Liver (tissue), 9 donors: ENCODE measurements around the gene DCLK2. TPM values are rescaled to one million over a fixed set of nuclear protein-coding genes. Genes with fewer than 3 reads are reported as not detected.

Source experiments
- DNase-seq: peaks from one replicate; pipeline ENCODE4 v3.0.0-alpha.2; 2017; ENCODE audit warnings: low spot score
- H3K27ac ChIP-seq, 2 donors: one replicate each; pipeline ENCODE4 v1.7.0; 2013; ENCODE audit warnings: inconsistent platforms in 2 of 2, low read length in 2 of 2, control low read depth in 1 of 2, low read depth in 1 of 2, mild to moderate bottlenecking in 1 of 2
- H3K27me3 ChIP-seq, 4 donors: one replicate each; pipeline versions ENCODE4 v1.6.1 to v1.7.0; 2013; ENCODE audit warnings: low read length in 3 of 4, inconsistent platforms in 1 of 4, mild to moderate bottlenecking in 1 of 4, moderate library complexity in 1 of 4; ENCODE audit not compliant: control insufficient read depth in 4 of 4, insufficient read depth in 4 of 4
- H3K36me3 ChIP-seq, 4 donors: one replicate each; pipeline versions ENCODE4 v1.6.1 to v1.7.0; 2013; ENCODE audit warnings: low read length in 3 of 4, mild to moderate bottlenecking in 3 of 4, low read depth in 1 of 4, moderate library complexity in 1 of 4; ENCODE audit not compliant: control insufficient read depth in 4 of 4, insufficient read depth in 3 of 4
- H3K4me1 ChIP-seq, 4 donors: one replicate each; pipeline versions ENCODE4 v1.6.1 to v1.7.0; 2013; ENCODE audit warnings: low read length in 3 of 4, mild to moderate bottlenecking in 3 of 4, moderate library complexity in 1 of 4; ENCODE audit not compliant: control insufficient read depth in 4 of 4, insufficient read depth in 4 of 4
- H3K4me3 ChIP-seq, 3 donors: one replicate each; pipeline versions ENCODE4 v1.6.1 to v1.7.0; 2013; ENCODE audit warnings: low read length in 3 of 3, control low read depth in 1 of 3, low read depth in 1 of 3, mild to moderate bottlenecking in 1 of 3
- H3K9ac ChIP-seq, 2 donors: one replicate each; pipeline ENCODE4 v1.7.0; 2013; ENCODE audit warnings: low read length in 2 of 2, mild to moderate bottlenecking in 2 of 2, moderate library complexity in 2 of 2, control low read depth in 1 of 2, low read depth in 1 of 2
- H3K9me3 ChIP-seq, 4 donors: one replicate each; pipeline versions ENCODE4 v1.6.1 to v1.7.0; 2013; ENCODE audit warnings: low read length in 3 of 4; ENCODE audit not compliant: control insufficient read depth in 4 of 4
- ATF3 ChIP-seq: IDR thresholded peaks from 2 replicates; pipeline ENCODE4 v1.6.1; 2016; ENCODE audit warnings: antibody characterized with exemption
- EGR1 ChIP-seq, 2 donors: IDR thresholded peaks; 2 replicates each; pipeline ENCODE4 v1.6.1; 2016 to 2018; ENCODE audit warnings: antibody characterized with exemption in 2 of 2, low read depth in 2 of 2
- FOXA1 ChIP-seq: IDR thresholded peaks from 2 replicates; pipeline ENCODE4 v1.6.1; 2016; ENCODE audit warnings: antibody characterized with exemption
- FOXA2 ChIP-seq: IDR thresholded peaks from 2 replicates; pipeline ENCODE4 v1.6.1; 2016; ENCODE audit warnings: antibody characterized with exemption
- GABPA ChIP-seq, 2 donors: IDR thresholded peaks in 1 of 2; conservative IDR thresholded peaks in 1 of 2; 2 replicates each; pipeline ENCODE4 v1.6.1; 2016; ENCODE audit warnings: antibody characterized with exemption in 2 of 2, mild to moderate bottlenecking in 1 of 2, moderate library complexity in 1 of 2
- HNF4A ChIP-seq, 2 donors: conservative IDR thresholded peaks; 2 replicates each; pipeline ENCODE4 v1.6.1; 2016; ENCODE audit warnings: antibody characterized with exemption in 2 of 2, mild to moderate bottlenecking in 2 of 2
- HNF4G ChIP-seq: IDR thresholded peaks from 2 replicates; pipeline ENCODE4 v1.6.1; 2016; ENCODE audit warnings: antibody characterized with exemption
- JUND ChIP-seq, 2 donors: IDR thresholded peaks; 2 replicates each; pipeline ENCODE4 v1.6.1; 2016; ENCODE audit warnings: antibody characterized with exemption in 2 of 2
- MAX ChIP-seq: IDR thresholded peaks from 2 replicates; pipeline ENCODE4 v1.6.1; 2016; ENCODE audit warnings: antibody characterized with exemption
- NR2F2 ChIP-seq: IDR thresholded peaks from 2 replicates; pipeline ENCODE4 v1.6.1; 2016; ENCODE audit warnings: antibody characterized with exemption
- REST ChIP-seq: IDR thresholded peaks from 2 replicates; pipeline ENCODE4 v1.6.1; 2016; ENCODE audit warnings: antibody characterized with exemption, mild to moderate bottlenecking
- RXRA ChIP-seq, 2 donors: IDR thresholded peaks; 2 replicates each; pipeline ENCODE4 v1.6.1; 2017 to 2018; ENCODE audit warnings: antibody characterized with exemption in 2 of 2, mild to moderate bottlenecking in 1 of 2
- SP1 ChIP-seq: IDR thresholded peaks from 2 replicates; pipeline ENCODE4 v1.6.1; 2018; ENCODE audit warnings: antibody characterized with exemption, mild to moderate bottlenecking
- TAF1 ChIP-seq: conservative IDR thresholded peaks from 2 replicates; pipeline ENCODE4 v1.6.1; 2016; ENCODE audit warnings: antibody characterized with exemption, mild to moderate bottlenecking
- YY1 ChIP-seq: IDR thresholded peaks from 2 replicates; pipeline ENCODE4 v1.6.1; 2016; ENCODE audit warnings: antibody characterized with exemption, mild to moderate bottlenecking
- WGBS: extraction: QIAGEN DNeasy Blood & Tissue Kit; methylation state at CpG from one replicate; pipeline ENCODE4 v1.1.7; 2013; 5-methylcytosine and 5-hydroxymethylcytosine counted together
- polyA plus RNA-seq, 2 donors: library from polyadenylated mRNA; stranded (reverse) in 1 of 2; unstranded in 1 of 2; fragments of 200-250 nt in 1 of 2; fragments of >200 nt in 1 of 2; fragmentation: Nextera tagmentation in 1 of 2; extraction: Ambion mirVana in 1 of 2; gene quantifications; one replicate each; pipeline versions ENCODE4 v1.2.1 to v1.2.3, GENCODE V29; 2013 to 2015
- total RNA-seq, 2 donors: library from RNA; depleted of rRNA; stranded (reverse); fragments of >200 nt; gene quantifications; one replicate each; pipeline ENCODE4 v1.2.3, GENCODE V29; 2014
- TF ChIP-seq, protein P1 (sequence below): fragments of 150-350 bp; IDR thresholded peaks from 2 replicates; pipeline ENCODE4 v1.5.1; 2017; ENCODE audit warnings: improper control_type of control experiment, low read depth, low read length; ENCODE audit not compliant: missing input control
- TF ChIP-seq, protein P2 (sequence below): IDR thresholded peaks from 2 replicates; pipeline ENCODE4 v1.6.1; 2016; ENCODE audit warnings: antibody characterized with exemption
- donor health status: healthy.
- donor health status: healthy.
- donor health status: healthy.
- donor health status: healthy.
- donor health status: healthy.

DCLK2 gene
- total and polyA plus RNA-seq, 4 donors = 0.14 to 1.7 (median 0.50) TPM

DNA sequence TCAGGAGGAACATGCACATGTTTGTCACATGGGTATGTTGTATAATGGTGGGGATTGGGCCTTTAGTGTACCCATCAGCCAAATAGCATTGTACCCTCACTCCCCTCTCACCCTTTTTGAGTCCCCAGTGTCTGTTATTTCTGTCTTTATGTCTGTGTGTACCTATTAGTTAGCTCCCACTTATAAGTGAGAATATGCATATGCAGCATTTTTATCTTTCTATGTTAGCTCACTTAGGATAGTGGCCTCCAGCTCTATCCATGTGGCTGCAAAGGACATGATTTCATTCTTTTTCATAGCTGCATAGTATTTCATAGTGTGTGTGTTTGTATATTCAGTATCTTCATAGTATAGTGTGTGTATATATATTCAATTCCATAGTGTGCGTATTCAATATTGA, 64.6 kb downstream of the DCLK2 start (continued):
- TF ChIP-seq, protein P1, sequence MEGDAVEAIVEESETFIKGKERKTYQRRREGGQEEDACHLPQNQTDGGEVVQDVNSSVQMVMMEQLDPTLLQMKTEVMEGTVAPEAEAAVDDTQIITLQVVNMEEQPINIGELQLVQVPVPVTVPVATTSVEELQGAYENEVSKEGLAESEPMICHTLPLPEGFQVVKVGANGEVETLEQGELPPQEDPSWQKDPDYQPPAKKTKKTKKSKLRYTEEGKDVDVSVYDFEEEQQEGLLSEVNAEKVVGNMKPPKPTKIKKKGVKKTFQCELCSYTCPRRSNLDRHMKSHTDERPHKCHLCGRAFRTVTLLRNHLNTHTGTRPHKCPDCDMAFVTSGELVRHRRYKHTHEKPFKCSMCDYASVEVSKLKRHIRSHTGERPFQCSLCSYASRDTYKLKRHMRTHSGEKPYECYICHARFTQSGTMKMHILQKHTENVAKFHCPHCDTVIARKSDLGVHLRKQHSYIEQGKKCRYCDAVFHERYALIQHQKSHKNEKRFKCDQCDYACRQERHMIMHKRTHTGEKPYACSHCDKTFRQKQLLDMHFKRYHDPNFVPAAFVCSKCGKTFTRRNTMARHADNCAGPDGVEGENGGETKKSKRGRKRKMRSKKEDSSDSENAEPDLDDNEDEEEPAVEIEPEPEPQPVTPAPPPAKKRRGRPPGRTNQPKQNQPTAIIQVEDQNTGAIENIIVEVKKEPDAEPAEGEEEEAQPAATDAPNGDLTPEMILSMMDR = no peak
- TF ChIP-seq TAF1 (no peak), EGR1 (IDR thresholded peaks at IDR 0.05; ENCODE audit: low read depth in 2 of 2) (no peak), YY1 (no peak), HNF4G (no peak), NR2F2 (no peak)

DNA sequence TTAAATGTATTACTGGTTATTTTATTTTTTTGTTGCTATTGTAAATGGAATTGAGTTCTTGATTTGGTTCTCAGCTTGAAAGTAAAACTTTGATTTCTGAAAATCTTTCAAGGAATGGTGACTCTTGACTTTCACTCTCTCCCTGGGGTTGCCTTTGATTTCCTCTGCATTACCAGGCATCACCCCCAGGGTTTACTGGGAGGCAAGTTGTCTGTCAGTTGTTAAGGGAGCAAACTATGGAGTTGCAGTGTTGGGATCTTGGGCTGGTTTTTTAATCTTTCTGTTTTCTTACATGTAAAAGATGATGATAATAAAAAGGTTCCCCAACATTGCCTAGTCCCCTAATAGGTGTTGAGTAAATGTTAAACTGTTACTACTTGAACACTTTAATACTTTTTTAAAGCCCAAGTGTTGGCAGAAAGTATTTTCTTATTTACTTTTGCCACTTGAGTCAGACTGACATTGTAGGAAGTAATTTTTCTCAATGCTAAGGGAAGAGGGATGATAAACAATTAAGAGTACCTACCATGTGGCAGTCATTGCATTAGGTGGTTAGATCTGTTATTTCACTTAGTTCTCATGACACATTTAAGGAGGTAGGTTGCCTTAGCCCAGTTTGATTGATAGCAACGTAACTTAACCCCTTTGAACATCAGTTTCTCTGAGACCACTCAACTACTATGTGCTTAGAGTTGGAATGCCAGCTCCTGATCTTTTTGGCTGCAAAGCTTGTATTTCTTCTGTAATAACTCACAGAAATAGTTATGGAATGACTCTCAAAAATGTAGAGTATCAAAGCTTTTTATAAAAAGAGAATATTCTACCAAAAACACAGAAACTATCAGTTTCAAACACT, 67.1 kb downstream of the DCLK2 start:
- Histone ChIP-seq H3K27me3 (peaks cover 0 to 2% (median 0%) of the 10 kb centered on the region in 4 donors), H3K4me3 (no peak overlapping the region), H3K4me1 (no peaks in the 10 kb centered on the region), H3K9ac (no peak overlapping the region), H3K27ac (no peak overlapping the region), H3K9me3 (peaks cover 0 to 5% (median 0%) of the 10 kb centered on the region in 4 donors), H3K36me3 (no peaks in the 10 kb centered on the region)
- 59% methylated on average over 1 of the region's 1 CpG for WGBS
- TF ChIP-seq ATF3 (no peak), RXRA (IDR thresholded peaks at IDR 0.05) (no peak), TAF1 (no peak), FOXA2 (no peak), MAX (no peak), HNF4G (no peak), FOXA1 (no peak), REST (no peak), GABPA (IDR thresholded peaks at IDR 0.05 in 1 of 2, conservative IDR thresholded peaks at IDR 0.05 in 1 of 2) (no peak), NR2F2 (no peak), HNF4A (conservative IDR thresholded peaks at IDR 0.05) (no peak), EGR1 (IDR thresholded peaks at IDR 0.05; ENCODE audit: low read depth in 2 of 2) (no peak), JUND (IDR thresholded peaks at IDR 0.05) (no peak), YY1 (no peak), SP1 (no peak)
- TF ChIP-seq, protein P2, sequence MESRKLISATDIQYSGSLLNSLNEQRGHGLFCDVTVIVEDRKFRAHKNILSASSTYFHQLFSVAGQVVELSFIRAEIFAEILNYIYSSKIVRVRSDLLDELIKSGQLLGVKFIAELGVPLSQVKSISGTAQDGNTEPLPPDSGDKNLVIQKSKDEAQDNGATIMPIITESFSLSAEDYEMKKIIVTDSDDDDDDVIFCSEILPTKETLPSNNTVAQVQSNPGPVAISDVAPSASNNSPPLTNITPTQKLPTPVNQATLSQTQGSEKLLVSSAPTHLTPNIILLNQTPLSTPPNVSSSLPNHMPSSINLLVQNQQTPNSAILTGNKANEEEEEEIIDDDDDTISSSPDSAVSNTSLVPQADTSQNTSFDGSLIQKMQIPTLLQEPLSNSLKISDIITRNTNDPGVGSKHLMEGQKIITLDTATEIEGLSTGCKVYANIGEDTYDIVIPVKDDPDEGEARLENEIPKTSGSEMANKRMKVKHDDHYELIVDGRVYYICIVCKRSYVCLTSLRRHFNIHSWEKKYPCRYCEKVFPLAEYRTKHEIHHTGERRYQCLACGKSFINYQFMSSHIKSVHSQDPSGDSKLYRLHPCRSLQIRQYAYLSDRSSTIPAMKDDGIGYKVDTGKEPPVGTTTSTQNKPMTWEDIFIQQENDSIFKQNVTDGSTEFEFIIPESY = no peak
- TF ChIP-seq, protein P1 = no peak
- no peak for DNase-seq
